Effector memory CD8-positive, alpha-beta T cell (primary cell): Measurements from ENCODE around the gene TGFBR2.

Experiments used
- ATAC-seq: fragments of 150-1000 bp; cut with Tn5 transposase; replicated peaks from 2 replicates; pipeline ENCODE4 v1.10.0; 2021; ENCODE audit warnings: mild to moderate bottlenecking, moderate library complexity
- DNase-seq, 3 experiments: peaks; one replicate each; pipeline ENCODE4 v3.0.0; 2021
- H3K27ac Mint-ChIP-seq, 2 donors: one replicate each; pipeline ENCODE4 v1.8.0; 2022; ENCODE audit warnings: mild to moderate bottlenecking in 2 of 2, mixed read lengths in 2 of 2, moderate library complexity in 2 of 2
- H3K27me3 Mint-ChIP-seq, 2 donors: one replicate each; pipeline ENCODE4 v1.8.0; 2022; ENCODE audit warnings: mixed read lengths in 2 of 2
- H3K36me3 Mint-ChIP-seq: one replicate; pipeline ENCODE4 v1.8.0; 2022; ENCODE audit warnings: mild to moderate bottlenecking, moderate library complexity, mixed read lengths; ENCODE audit not compliant: insufficient read depth
- H3K4me1 Mint-ChIP-seq, 2 donors: one replicate each; pipeline ENCODE4 v1.8.0; 2022; ENCODE audit warnings: low read depth in 2 of 2, mixed read lengths in 2 of 2
- H3K4me3 Mint-ChIP-seq, 2 donors: one replicate each; pipeline ENCODE4 v1.8.0; 2022; ENCODE audit warnings: mild to moderate bottlenecking in 2 of 2, mixed read lengths in 2 of 2, moderate library complexity in 2 of 2
- H3K9me3 Mint-ChIP-seq, 2 donors: one replicate each; pipeline ENCODE4 v1.8.0; 2022; ENCODE audit warnings: mixed read lengths in 2 of 2

Gene TGFBR2

DNA sequence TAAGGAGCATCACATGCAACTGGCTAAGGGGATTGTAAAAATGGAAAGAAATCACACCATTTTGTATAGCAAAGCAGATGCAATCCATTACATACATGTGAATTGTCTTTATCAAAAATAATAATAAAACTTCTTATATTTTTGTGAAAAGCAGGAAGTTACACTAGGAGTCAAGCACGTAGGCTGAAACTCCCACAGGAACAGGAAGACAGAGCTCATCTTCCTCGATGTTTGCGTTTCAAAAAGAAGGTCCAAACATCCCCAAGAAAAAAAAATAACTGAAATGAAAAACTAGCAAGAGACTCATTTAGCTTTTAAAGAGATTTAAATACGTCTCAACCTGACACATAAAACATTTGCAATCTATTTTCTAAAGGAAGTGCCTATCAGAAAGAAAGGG, 106.6 kb downstream of the TGFBR2 start:
- no peaks in the 10 kb centered on the region for H3K36me3 Mint-ChIP-seq
- ATAC-seq (no peak), DNase-seq (no peak)
- peaks cover 5% of the 10 kb centered on the region in 2 donors for H3K4me1 Mint-ChIP-seq
- H3K27ac Mint-ChIP-seq: no peak overlapping the region
- H3K27me3 Mint-ChIP-seq: peaks cover 0 to 6% of the 10 kb centered on the region in 2 donors
- no peaks in the 10 kb centered on the region for H3K9me3 Mint-ChIP-seq
- no peak overlapping the region for H3K4me3 Mint-ChIP-seq

- Mint-ChIP-seq H3K4me1 (no peaks in the 10 kb centered on the region), H3K27ac (no peak overlapping the region), H3K36me3 (no peaks in the 10 kb centered on the region), H3K4me3 (no peak overlapping the region), H3K27me3 (peaks cover 0 to 6% of the 10 kb centered on the region in 2 donors), H3K9me3 (no peaks in the 10 kb centered on the region)
- no peak for DNase-seq
- ATAC-seq: no peak
Measured at GRCh38 chr3:30713885-30714503, 107.6 kb downstream of the TGFBR2 start.

GRCh38 chr3:30719536-30719935, 113.1 kb downstream of the TGFBR2 start:
- no peaks in the 10 kb centered on the region for H3K4me1 Mint-ChIP-seq
- H3K27ac Mint-ChIP-seq: no peak overlapping the region
- no peaks in the 10 kb centered on the region for H3K9me3 Mint-ChIP-seq
- no peak for DNase-seq
- no peaks in the 10 kb centered on the region for H3K36me3 Mint-ChIP-seq
- ATAC-seq: no peak
- H3K27me3 Mint-ChIP-seq: peaks cover 3 to 8% of the 10 kb centered on the region in 2 donors
- no peak overlapping the region for H3K4me3 Mint-ChIP-seq

GRCh38 chr3:30720586-30721313, 114.3 kb downstream of the TGFBR2 start:
- Mint-ChIP-seq H3K9me3 (no peaks in the 10 kb centered on the region), H3K4me1 (no peaks in the 10 kb centered on the region), H3K27ac (no peak overlapping the region), H3K36me3 (no peaks in the 10 kb centered on the region), H3K27me3 (peaks cover 0 to 8% of the 10 kb centered on the region in 2 donors), H3K4me3 (no peak overlapping the region)
- no peak for ATAC-seq
- DNase-seq: no peak

GRCh38 chr3:30721314-30721634, 114.9 kb downstream of the TGFBR2 start:
- DNase-seq (no peak), ATAC-seq (no peak)
- no peaks in the 10 kb centered on the region for H3K9me3 Mint-ChIP-seq
- peaks cover 0 to 8% of the 10 kb centered on the region in 2 donors for H3K27me3 Mint-ChIP-seq
- no peak overlapping the region for H3K4me3 Mint-ChIP-seq
- H3K36me3 Mint-ChIP-seq: no peaks in the 10 kb centered on the region
- H3K4me1 Mint-ChIP-seq: no peaks in the 10 kb centered on the region
- no peak overlapping the region for H3K27ac Mint-ChIP-seq

- H3K4me3 Mint-ChIP-seq: no peak overlapping the region
- ATAC-seq (no peak), DNase-seq (no peak)
- peaks cover 0 to 8% of the 10 kb centered on the region in 2 donors for H3K27me3 Mint-ChIP-seq
- H3K9me3 Mint-ChIP-seq: no peaks in the 10 kb centered on the region
- H3K4me1 Mint-ChIP-seq: no peaks in the 10 kb centered on the region
- no peak overlapping the region for H3K27ac Mint-ChIP-seq
- H3K36me3 Mint-ChIP-seq: no peaks in the 10 kb centered on the region
Measured at GRCh38 chr3:30723211-30723610, 116.8 kb downstream of the TGFBR2 start.

GRCh38 chr3:30724863-30725262, 118.5 kb downstream of the TGFBR2 start:
- Mint-ChIP-seq H3K27me3 (peaks cover 0 to 8% of the 10 kb centered on the region in 2 donors), H3K9me3 (no peaks in the 10 kb centered on the region), H3K27ac (no peak overlapping the region), H3K4me3 (no peak overlapping the region), H3K36me3 (no peaks in the 10 kb centered on the region), H3K4me1 (peaks cover 4 to 8% of the 10 kb centered on the region in 2 donors)
- DNase-seq: no peak
- ATAC-seq: no peak

GRCh38 chr3:30728143-30728542, 121.7 kb downstream of the TGFBR2 start:
- H3K27me3 Mint-ChIP-seq: no peaks in the 10 kb centered on the region
- H3K4me3 Mint-ChIP-seq: no peak overlapping the region
- DNase-seq (no peak), ATAC-seq (no peak)
- no peak overlapping the region for H3K27ac Mint-ChIP-seq
- H3K9me3 Mint-ChIP-seq: no peaks in the 10 kb centered on the region
- H3K4me1 Mint-ChIP-seq: peaks cover 4 to 11% of the 10 kb centered on the region in 2 donors
- no peaks in the 10 kb centered on the region for H3K36me3 Mint-ChIP-seq

DNA sequence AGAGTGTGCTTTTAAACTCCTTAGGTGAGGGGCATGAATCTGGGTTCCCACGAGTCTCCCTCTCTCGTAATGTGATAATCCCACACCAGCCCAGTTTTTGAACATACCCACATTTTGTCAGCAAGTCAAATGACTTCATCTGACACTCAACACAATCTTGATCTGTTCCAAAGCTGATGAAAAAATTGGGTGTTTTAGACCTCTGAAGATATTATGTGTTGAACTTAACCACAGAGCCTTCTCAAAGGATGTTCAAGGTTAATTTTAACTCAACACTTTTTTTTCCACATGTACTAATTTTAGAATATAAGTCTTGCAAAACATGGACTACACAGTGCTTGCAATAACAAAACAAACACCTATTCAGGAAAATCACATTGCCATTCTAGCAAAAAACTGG, 123.1 kb downstream of the TGFBR2 start:
- Mint-ChIP-seq H3K36me3 (no peaks in the 10 kb centered on the region), H3K4me1 (peaks cover 6 to 11% of the 10 kb centered on the region in 2 donors), H3K4me3 (no peak overlapping the region), H3K27ac (no peak overlapping the region), H3K27me3 (no peaks in the 10 kb centered on the region), H3K9me3 (no peaks in the 10 kb centered on the region)
- no peak for DNase-seq
- peak; percentile 35 for ATAC-seq

DNA sequence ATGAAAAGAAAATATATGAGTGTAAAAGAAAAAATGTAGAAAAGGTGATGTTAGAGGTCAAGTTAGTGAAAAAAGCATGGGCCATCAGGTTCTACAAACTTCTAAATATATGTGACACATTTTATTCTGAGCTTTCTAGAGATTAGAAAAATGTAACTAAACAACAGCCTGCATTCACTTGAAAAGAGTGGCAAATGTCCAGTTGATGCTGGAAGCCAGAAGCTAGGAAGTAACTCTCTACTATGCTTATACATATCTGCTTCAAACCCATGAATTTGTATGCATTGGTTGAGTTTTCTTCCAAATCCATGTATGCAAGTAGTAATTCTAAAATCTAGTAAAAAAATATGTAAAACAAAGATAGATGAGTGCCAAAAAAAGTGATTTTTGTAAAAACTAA, 123.5 kb downstream of the TGFBR2 start:
- Mint-ChIP-seq H3K36me3 (no peaks in the 10 kb centered on the region), H3K4me1 (peaks cover 6 to 14% of the 10 kb centered on the region in 2 donors), H3K27me3 (no peaks in the 10 kb centered on the region), H3K4me3 (no peak overlapping the region), H3K9me3 (no peaks in the 10 kb centered on the region), H3K27ac (no peak overlapping the region)
- DNase-seq (no peak), ATAC-seq (no peak)

DNA sequence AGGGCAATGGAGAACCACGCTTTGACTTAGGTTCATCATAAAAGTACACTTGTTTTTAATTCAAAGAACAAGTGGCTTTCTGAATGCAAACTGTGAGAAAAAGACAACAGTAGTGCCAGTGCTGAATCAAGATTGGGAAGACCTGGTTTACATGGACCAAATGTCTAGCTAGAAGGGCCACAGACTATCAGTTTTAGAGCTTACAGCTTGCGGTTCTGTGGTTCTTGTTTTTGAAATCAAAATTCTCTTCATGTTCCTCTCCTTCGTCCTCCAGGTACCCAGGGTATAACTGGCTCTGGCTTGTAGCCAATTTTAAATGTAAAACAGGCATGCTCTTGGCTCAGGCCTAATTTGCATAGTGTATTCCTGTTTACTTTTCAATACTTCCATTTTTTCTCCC, 124.6 kb downstream of the TGFBR2 start:
- Mint-ChIP-seq H3K36me3 (no peaks in the 10 kb centered on the region), H3K4me3 (no peak overlapping the region), H3K4me1 (peaks cover 6 to 15% of the 10 kb centered on the region in 2 donors), H3K9me3 (no peaks in the 10 kb centered on the region), H3K27ac (no peak overlapping the region), H3K27me3 (no peaks in the 10 kb centered on the region)
- DNase-seq (no peak), ATAC-seq (no peak)

- ATAC-seq: no peak
- Mint-ChIP-seq H3K4me3 (no peak overlapping the region), H3K27me3 (no peaks in the 10 kb centered on the region), H3K9me3 (no peaks in the 10 kb centered on the region), H3K36me3 (no peaks in the 10 kb centered on the region), H3K4me1 (peaks cover 6 to 15% of the 10 kb centered on the region in 2 donors), H3K27ac (no peak overlapping the region)
- DNase-seq: no peak
Measured at GRCh38 chr3:30733209-30733608, 126.8 kb downstream of the TGFBR2 start.

DNA sequence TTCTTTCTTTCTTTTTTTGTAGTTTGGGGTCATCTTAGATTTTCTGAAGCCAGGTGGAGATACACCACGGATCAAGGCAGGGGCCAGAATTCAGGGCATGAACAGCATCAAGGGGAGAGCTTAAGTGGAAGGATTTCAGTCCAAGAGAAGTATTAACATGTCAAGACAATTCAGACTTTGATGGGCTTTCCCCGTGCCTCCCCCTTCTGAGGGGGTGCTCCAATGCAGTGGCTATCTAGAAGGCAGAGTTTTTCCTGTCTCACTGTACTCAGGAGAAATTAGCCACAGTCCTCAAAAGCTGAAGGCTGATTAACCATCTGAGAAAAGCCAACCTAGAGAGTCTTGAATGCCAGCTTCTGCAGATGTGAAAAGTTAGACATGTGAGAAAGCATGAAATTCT, 127.3 kb downstream of the TGFBR2 start:
- peaks cover 6 to 15% of the 10 kb centered on the region in 2 donors for H3K4me1 Mint-ChIP-seq

GRCh38 chr3:30737743-30738499, 131.5 kb downstream of the TGFBR2 start:
- Mint-ChIP-seq H3K27ac (no peak overlapping the region), H3K9me3 (no peaks in the 10 kb centered on the region), H3K4me1 (peaks cover 4 to 5% of the 10 kb centered on the region in 2 donors), H3K27me3 (no peaks in the 10 kb centered on the region), H3K4me3 (no peak overlapping the region), H3K36me3 (no peaks in the 10 kb centered on the region)
- DNase-seq: no peak
- no peak for ATAC-seq

More for the DNA sequence above, 127.3 kb downstream of the TGFBR2 start:
- Mint-ChIP-seq H3K36me3 (no peaks in the 10 kb centered on the region), H3K27ac (no peak overlapping the region), H3K4me3 (no peak overlapping the region), H3K27me3 (no peaks in the 10 kb centered on the region), H3K9me3 (no peaks in the 10 kb centered on the region)
- no peak for DNase-seq
- no peak for ATAC-seq
